Measurements from ENCODE around the gene ITPR1.

The ITPR1 gene

DNA sequence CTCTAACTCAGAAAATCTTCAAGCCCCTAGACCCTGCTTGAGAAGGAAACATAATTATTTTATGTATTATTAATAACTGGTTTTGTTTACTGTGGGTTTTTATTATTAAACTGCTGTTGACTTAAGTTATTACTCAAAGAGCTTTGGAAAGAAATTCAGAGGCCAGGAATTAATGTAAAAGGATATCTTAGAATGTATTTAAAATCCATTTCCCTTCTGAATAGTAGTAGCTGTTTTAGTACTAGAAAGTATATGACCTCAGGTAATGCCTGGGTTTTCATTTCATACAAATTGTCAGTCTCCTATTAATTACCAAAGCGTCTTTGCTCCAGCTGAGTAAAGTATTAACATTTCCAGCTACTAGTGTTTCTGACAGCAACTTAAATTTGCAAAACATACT, 223.1 kb downstream of the ITPR1 start:
- TF ChIP-seq, protein P1, sequence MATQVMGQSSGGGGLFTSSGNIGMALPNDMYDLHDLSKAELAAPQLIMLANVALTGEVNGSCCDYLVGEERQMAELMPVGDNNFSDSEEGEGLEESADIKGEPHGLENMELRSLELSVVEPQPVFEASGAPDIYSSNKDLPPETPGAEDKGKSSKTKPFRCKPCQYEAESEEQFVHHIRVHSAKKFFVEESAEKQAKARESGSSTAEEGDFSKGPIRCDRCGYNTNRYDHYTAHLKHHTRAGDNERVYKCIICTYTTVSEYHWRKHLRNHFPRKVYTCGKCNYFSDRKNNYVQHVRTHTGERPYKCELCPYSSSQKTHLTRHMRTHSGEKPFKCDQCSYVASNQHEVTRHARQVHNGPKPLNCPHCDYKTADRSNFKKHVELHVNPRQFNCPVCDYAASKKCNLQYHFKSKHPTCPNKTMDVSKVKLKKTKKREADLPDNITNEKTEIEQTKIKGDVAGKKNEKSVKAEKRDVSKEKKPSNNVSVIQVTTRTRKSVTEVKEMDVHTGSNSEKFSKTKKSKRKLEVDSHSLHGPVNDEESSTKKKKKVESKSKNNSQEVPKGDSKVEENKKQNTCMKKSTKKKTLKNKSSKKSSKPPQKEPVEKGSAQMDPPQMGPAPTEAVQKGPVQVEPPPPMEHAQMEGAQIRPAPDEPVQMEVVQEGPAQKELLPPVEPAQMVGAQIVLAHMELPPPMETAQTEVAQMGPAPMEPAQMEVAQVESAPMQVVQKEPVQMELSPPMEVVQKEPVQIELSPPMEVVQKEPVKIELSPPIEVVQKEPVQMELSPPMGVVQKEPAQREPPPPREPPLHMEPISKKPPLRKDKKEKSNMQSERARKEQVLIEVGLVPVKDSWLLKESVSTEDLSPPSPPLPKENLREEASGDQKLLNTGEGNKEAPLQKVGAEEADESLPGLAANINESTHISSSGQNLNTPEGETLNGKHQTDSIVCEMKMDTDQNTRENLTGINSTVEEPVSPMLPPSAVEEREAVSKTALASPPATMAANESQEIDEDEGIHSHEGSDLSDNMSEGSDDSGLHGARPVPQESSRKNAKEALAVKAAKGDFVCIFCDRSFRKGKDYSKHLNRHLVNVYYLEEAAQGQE (IDR thresholded peaks at IDR 0.05; ENCODE audit: insufficient read depth in 1 of 2, low read depth in 2 of 2, low read length in 2 of 2), result no peak
- TF ChIP-seq TAF1 (IDR thresholded peaks at IDR 0.05; ENCODE audit: borderline replicate concordance, insufficient read depth, low read length) (no peak), POLR2AphosphoS5 (IDR thresholded peaks at IDR 0.05; ENCODE audit: low read depth, low read length) (no peak), FOXP2 (optimal IDR thresholded peaks at IDR 0.05; ENCODE audit: borderline replicate concordance, extremely low read depth, extremely low read length, insufficient read depth) (no peak), SIN3A (IDR thresholded peaks at IDR 0.05; ENCODE audit: borderline replicate concordance, insufficient read depth, low read length) (no peak)

DNA sequence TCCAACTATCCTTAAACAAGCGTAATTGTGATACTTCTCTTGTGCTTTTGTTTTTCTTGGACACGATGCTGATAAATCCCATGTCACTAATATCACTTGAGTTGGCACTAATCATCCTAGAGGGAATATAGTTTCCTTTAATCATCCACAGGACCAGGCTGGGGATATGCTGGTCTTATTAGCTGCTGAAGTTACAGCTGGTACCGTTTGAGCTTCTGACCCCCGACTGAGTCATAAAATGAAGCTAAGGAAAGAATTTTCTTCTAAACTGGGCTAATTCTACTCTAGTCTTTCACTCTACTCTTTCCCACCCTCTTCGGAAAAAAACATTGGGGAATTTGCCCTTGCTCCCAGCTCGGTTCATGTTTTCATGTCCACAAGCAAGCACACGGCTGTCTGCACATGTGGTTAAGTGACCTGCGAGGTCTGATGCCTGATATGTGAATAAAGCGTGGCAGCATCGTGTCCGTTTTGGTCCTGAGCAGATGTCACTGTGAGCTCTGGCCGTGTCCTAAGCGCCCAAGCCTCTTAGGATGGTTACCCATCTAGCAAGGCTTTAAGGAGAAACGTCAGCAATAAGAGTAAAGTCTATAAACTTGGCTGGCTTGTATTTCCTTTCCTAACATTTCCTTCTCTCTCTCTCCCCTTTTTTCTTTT, 223.7 kb downstream of the ITPR1 start:
- TF ChIP-seq FOXP2 (optimal IDR thresholded peaks at IDR 0.05; ENCODE audit: borderline replicate concordance, extremely low read depth, extremely low read length, insufficient read depth) (no peak), TAF1 (IDR thresholded peaks at IDR 0.05; ENCODE audit: borderline replicate concordance, insufficient read depth, low read length) (no peak), SIN3A (IDR thresholded peaks at IDR 0.05; ENCODE audit: borderline replicate concordance, insufficient read depth, low read length) (no peak)

DNA sequence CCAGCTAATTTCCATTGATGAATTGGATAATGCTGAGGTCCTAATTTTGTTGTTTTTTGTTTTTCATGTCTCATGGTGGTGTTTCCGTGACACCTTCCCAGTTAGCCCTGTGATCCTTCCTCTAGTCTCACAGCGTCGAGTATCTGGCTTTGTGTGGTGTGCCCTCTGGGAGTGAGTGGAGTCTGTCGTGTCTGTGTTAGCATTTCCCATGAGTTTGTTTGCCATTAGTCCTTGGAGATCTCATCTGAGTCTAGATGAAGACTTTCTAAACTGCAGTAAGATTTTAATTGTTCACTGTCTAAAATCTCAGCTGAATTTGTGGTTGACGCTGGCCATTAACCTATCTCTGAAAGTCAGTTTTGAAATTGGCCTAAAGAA, 224.2 kb downstream of the ITPR1 start:
- TF ChIP-seq FOXP2 (optimal IDR thresholded peaks at IDR 0.05; ENCODE audit: borderline replicate concordance, extremely low read depth, extremely low read length, insufficient read depth) (no peak), POLR2AphosphoS5 (IDR thresholded peaks at IDR 0.05; ENCODE audit: low read depth, low read length) (no peak), TAF1 (IDR thresholded peaks at IDR 0.05; ENCODE audit: borderline replicate concordance, insufficient read depth, low read length) (no peak), SIN3A (IDR thresholded peaks at IDR 0.05; ENCODE audit: borderline replicate concordance, insufficient read depth, low read length) (no peak)
- TF ChIP-seq, protein P1 (IDR thresholded peaks at IDR 0.05; ENCODE audit: insufficient read depth in 1 of 2, low read depth in 2 of 2, low read length in 2 of 2), result no peak

DNA sequence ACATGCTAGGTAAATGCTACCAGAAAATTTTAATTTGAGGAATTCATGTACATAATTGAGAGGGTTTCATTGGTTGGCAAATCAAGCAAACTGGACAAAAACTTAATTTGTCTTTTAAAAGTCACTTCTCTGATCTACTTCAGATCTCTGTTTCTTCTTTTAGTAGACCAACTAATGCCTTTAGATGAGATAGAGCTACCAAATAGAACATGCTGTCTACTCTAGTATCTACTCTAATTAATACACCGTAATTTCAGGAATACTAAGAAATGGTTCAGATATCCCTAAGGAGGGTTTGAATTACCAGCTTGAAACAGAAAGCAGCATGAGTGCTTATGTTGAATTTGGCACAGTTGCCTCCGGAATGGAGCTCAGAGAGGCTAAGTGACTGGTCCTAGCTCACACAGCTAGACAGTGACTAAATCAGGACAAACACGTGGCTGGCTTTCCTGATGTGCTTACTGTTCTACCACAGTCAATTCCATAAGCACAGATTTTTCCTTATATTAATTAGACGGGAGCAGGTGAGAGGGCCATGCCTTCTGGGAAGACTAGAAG, 225.1 kb downstream of the ITPR1 start:
- no peak for TF ChIP-seq POLR2AphosphoS5 (IDR thresholded peaks at IDR 0.05; ENCODE audit: low read depth, low read length)
- no peak for TF ChIP-seq TAF1 (IDR thresholded peaks at IDR 0.05; ENCODE audit: borderline replicate concordance, insufficient read depth, low read length)
- TF ChIP-seq, protein P1 (IDR thresholded peaks at IDR 0.05; ENCODE audit: insufficient read depth in 1 of 2, low read depth in 2 of 2, low read length in 2 of 2), result no peak
- no peak for TF ChIP-seq FOXP2 (optimal IDR thresholded peaks at IDR 0.05; ENCODE audit: borderline replicate concordance, extremely low read depth, extremely low read length, insufficient read depth)
- TF ChIP-seq SIN3A (IDR thresholded peaks at IDR 0.05; ENCODE audit: borderline replicate concordance, insufficient read depth, low read length), result no peak

DNA sequence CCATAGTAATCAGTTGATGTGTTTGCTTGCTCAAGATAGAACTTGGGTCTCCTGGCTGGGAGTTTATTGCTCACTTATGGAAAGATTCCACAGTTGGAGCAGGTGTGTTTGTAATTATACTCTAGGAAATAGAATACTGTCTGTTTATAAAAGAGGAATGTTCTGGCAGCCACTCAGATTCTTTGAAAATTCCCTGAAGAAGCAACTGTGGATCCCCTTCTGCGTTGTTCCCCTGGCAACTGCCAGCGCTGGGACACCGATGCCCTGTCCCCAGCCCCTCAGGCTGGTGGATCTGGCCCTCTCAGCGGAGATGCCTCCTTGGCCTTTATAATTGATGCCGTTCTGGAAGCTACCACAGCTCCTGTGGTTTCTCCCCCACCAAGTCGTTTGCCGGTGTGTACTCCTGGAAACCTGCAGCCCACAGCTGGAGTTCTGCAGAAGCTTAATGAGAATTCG, 225.9 kb downstream of the ITPR1 start:
- TF ChIP-seq TAF1 (IDR thresholded peaks at IDR 0.05; ENCODE audit: borderline replicate concordance, insufficient read depth, low read length) (no peak), SIN3A (IDR thresholded peaks at IDR 0.05; ENCODE audit: borderline replicate concordance, insufficient read depth, low read length) (no peak), POLR2AphosphoS5 (IDR thresholded peaks at IDR 0.05; ENCODE audit: low read depth, low read length) (no peak), FOXP2 (optimal IDR thresholded peaks at IDR 0.05; ENCODE audit: borderline replicate concordance, extremely low read depth, extremely low read length, insufficient read depth) (no peak)
- TF ChIP-seq, protein P1 (IDR thresholded peaks at IDR 0.05; ENCODE audit: insufficient read depth in 1 of 2, low read depth in 2 of 2, low read length in 2 of 2), result no peak

Data from PFSK-1 (cell line).